SK-N-DZ (cell line): ENCODE results near the gene ATP6V0D1. TPM values are rescaled to one million over a fixed set of nuclear protein-coding genes. Genes with fewer than 3 reads are reported as not detected.
"Not testable (repeated sequence)": the region's sequence is repeated elsewhere in the genome, so short reads cannot be mapped to it uniquely, and the experiment has no call there.

Experiments used
- DNase-seq: peaks from one replicate; pipeline ENCODE4 v3.0.0-alpha.2; 2015; ENCODE audit warnings: low spot score
- polyA plus RNA-seq, 2 experiments: library from polyadenylated mRNA; depleted of rRNA; stranded (reverse); fragments of >200 nt; gene quantifications; 2 replicates each; pipeline ENCODE4 v1.2.3, GENCODE V29; 2014

Gene ATP6V0D1
- polyA plus RNA-seq (2014; cell fraction: cytosol; rRNA removed) = 61.3 and 68.8 TPM in 2 replicates
- polyA plus RNA-seq (2014; cell fraction: nucleus; rRNA removed) = 33.0 and 44.5 TPM in 2 replicates

DNA sequence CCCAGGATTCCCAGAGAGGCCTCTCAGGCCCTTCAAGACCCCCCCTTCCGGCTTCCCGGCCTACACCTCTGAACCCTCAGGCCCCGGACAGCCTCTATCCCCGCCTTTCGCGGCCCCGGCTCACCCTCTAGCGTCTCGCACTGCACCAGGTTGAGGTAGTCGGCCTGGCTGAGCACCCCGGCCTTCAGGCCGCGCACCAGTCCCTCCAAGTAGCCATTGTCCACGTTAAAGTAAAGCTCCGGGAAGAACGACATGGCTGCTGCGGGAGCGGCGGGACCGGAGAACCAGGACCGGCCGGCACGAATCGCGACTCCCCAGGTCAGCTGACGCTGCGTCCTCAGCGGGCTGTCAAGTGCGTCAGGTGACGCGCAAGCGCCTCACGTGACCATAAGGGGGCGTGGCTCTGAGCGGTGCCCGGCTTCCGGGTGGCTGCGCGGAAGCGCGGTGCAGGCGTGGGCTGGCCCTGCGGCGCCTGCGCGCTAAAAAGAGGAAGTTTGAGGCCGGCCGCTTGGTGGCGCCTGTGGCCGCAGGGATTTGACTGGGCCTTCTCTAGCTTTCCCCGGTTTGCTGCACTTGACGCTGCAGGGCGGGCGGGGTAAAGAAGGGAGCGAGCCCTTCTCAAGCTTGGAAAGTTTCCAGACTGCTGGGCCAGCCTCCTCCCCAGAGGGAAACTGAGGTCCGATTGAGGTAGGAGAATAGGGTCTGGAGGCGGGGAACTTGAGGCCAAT is at the start of gene ATP6V0D1:
Gene ATP6V0D1, minus strand, starts transcription at position 325 of the 728 bp plus-strand sequence. Its CDS starts 71 bp downstream, at position 254.
- peak; percentile 96 for DNase-seq

DNA sequence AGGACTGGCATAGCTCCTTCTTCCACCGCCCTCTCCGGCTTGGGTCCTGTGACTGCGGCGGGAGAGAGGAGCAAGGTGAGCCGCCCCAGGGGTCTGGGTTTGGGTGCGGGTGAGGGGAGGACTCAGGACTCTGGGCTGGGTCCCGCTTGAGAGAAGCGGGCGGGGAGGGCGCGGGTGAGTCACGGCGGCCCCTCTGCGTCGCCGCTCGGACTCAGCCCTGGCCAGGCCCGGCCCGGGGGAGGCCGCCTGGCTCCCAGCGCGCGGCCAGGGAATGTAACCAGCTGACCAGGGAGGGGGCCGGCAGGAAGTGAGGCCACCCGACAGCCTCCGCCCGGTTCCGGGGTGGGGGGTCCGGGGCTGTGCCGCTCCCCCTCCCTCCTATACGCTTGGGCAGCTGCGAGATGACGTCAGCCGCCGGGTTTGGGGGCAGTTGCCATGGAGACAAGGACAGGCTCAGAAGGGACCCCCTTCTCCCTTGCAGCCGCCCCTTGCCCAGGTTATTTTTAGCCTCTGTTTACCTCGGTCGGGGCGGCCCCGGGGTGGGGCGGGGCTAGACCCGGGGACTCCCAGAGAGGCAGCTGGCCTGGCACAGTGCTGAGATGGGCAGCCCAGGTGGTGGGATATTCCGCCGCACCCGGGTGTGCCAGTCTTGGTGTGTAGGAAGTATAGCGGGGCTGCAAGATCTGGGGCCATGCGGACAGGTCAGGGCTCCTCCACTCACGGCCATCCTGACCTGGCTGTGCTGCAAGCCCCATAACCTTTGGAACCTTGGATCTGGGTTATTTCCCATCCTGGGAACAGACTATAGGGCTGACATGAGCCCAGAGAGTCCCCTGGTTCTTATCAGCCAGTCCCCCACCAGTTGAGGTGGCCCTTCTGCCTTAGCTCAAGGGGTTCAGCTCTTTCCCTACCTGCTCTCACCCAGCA is 49.3 kb upstream of the ATP6V0D1 start:
- DNase-seq = no peak

DNA sequence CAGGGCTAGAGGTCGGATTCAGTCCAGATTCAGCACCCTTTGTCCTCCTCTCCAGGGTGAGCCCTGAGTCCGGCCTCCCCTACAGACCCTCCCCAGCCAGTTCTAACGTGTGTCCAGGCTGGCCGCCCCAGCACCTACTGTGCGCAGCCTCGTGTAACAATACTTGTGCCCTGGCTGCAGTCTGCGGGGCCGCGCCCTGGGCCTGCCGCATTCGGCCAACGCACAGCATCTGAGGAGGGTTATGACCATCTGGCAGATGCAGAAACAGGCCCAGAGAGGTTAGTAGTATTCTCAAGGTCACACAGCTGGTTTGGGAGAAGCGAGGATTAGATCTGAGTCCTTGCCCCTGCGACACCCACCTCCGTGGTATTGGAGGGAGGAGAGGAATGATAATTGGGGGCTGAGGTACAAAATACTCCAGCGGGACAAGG is 48.6 kb upstream of the ATP6V0D1 start:
- no peak for DNase-seq

GRCh38 chr16:67528870-67529581 is 48.1 kb upstream of the ATP6V0D1 start:
- DNase-seq = no peak

DNA sequence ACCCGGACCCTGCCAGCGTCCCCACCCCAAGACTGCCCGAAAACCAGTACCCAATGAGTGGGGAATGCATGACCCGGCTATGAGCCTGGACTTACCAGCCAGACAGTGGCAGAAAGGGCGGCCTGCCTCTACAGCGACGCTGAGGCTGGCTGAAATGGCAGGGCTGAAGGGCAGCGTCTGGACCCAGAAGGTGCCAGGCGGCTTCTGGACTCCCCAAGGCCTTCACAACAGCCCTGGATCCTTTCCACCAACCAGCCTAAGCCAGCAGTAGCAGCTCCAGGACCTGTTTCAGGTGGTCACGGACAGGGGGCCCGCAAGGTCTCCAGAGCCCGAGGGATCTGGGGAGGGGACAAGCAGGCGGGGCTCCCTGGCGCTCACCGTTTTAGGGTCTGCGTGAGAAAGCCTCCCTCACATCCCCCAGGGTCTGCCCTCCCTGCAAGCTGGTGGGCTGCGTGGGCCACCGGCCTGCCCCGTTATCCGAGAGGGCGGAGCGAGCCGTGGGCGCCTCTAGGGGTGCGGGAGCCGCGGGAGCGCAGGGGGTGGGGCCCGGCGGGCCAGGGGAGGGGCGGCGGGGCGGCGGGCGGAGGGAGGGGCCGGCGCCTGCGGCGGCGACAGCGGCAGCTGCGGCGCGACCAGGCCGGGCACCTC is 47.4 kb upstream of the ATP6V0D1 start, which contains the start of gene RIPOR1:
Gene RIPOR1, plus strand, starts transcription at position 608 of the 648 bp plus-strand sequence. CDS start 9,618 bp downstream, outside the sequence.
- DNase-seq = peak; percentile 52

DNA sequence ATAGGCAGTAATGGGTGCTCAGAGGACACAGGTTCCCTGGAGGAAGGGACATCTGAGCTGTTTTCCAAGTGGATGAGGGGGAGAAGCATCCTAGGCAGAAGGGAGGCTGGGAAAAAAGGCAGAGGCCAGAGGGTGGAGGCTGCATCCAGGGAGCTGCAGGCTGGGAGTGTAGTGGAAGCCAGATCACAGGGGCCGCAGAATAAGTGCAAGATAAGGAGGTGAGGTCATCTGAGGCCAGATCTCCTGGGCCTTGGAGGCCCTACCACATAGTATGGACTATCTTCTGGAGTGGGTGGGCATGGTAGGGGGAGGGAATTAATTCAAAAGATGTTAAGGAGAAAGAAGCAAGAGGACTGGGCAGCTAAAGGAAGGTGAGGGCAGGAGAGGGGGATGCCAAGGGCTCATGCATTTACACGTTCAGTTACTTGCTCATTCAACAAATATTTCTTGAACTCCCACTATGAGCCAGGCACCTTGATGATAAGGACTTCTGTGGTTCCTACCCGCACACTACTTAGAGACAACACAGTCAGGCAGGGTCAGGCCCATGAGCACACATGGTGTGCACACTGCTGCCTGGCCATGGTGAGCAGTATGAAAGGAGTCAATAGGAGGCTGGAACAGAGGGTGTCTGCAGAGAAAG is 45.3 kb upstream of the ATP6V0D1 start:
- DNase-seq = no peak

DNA sequence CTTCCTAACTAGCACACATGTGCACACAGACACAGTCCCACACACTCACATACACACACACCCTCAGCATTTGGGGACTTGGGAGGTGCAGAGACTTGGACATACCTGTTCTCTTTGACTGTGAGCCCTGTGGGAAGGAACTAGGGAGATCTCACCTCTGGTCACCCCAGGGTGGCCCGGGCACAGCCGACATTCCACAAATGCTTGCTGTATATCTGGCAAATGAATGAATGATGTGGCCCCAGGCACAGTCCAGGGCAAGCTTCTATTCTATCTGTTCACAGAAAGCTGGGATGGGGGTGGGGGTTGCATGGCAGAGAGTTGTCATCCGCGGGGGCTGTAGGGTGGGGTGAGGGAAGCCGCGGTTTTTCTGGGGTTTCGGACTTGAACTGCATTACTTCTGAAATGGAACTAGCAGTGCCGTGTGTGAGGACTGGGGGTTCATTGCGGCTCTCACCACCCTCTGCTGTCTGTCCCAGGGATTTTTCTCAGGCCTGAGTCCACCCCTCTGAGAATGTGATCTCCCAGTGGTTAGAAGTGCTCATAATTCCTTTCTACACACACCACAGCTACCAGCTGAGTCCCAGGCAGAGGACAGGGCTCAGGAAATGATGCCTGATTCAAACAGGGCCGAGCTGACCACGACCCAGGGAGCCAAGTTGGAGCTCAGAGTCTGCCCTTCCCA is 44.4 kb upstream of the ATP6V0D1 start:
- no peak for DNase-seq

GRCh38 chr16:67521095-67521804 is 40.3 kb upstream of the ATP6V0D1 start:
- peak; percentile 96 for DNase-seq

- DNase-seq = no peak
These were observed 38.3 kb upstream of the ATP6V0D1 start for GRCh38 chr16:67519242-67519641.

DNA sequence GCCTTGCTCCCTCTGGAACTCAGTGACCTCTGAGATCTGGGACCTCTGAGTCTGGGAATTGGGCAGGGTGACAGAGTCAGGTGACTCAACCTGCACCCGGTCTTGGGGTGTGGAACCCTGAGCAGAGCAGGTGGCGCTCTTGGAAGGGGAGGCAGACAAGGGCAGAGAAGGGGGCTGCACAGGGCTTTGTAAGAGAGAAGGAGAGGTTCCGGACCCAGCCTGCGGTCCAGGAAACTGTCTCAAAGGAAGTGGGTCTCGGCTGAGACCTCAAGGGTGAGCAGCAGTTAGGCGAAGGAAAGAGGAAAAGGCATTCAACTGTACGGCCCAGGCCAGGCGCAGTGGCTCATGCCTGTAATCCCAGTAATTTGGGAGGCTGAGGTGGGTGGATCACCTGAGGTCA is 37.7 kb upstream of the ATP6V0D1 start:
- no peak for DNase-seq

- DNase-seq = no peak
These were observed 36.9 kb upstream of the ATP6V0D1 start for GRCh38 chr16:67517661-67518423.

GRCh38 chr16:67517155-67517445 is 36.1 kb upstream of the ATP6V0D1 start:
- no peak for DNase-seq

DNA sequence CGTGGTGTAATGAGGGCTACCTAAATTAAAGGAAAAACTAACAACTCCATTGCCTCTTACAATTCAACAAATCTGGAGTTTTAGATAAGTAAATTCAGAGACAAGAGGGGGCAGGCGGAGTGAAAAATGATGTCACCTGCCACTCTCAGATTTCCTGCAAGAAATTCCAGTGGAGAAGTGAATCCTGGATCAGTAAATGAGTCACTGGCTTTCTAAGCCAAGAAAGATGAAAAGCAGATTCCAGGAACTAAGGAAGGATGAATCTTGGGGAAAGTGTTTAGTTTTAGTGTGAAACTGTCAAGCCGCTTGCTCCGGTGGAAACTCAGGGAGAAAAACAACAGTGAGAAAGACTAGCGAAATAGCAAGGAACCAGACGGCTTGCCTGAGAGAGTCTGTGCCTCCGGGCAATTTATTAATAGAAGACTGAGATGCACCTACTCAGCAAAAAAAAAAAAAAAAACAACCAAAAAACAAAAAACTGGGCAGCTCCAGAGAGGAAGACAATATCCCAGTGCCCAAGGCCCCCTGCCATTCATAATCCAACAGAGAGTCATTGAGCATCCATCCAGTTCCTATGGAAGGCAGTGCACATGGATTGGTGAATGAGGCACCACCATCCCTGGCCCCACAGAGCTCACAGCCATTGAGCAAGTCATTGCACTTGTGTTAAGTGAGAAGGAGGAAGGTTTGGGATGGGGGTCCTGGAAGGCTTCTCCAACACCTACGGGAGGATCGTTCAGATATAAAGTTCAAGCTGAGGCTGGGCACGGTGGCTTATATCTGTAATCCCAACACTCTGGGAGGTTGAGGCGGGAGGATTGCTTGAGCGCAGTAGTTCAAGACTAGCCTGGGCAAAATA is 35.6 kb upstream of the ATP6V0D1 start:
- no peak for DNase-seq

DNA sequence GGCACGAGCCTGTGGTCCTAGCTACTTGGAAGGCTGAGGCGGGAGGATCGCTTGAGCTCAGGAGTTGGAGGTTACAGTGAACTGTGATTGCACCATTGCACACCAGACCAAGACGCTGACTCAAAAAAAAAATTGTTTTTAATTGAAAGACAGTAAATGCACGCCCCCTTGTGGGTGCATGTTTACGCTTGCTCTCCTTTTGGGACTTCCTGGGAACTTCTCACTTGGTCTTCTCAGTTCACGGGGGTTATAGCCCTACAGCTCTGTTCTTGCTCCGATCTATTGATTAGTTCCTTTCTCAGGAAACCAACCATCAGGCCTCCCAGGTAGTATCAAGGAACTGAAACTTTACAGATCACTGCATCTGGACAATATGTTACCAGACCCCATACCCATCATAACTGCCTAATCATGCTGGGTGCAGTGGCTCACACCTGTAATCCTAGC is 33.4 kb upstream of the ATP6V0D1 start:
- DNase-seq = peak; percentile 87

GRCh38 chr16:67513892-67514291 is 32.9 kb upstream of the ATP6V0D1 start:
- not testable (repeated sequence) for DNase-seq

- DNase-seq = no peak
These were observed 28.1 kb upstream of the ATP6V0D1 start for GRCh38 chr16:67509016-67509415.

DNA sequence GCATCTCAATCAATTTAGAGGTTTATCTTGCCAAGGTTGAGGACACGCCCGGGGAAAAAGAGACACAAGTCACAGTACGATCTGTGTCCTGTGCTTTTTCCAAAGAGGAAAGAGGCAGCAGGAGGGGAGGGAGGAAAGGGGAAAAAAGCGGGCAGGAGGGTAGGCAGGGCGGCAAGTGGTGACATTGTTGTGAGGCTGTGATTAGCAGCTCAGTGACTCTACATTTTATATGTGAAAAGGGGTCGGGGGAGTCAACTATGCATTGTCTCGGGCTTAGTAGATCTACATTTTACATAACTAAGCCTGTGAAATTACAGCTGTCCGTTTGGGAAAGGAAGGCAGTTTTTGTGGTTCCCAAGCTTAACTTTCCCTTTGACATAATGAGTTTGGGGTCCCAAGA is 25.5 kb upstream of the ATP6V0D1 start:
- DNase-seq = no peak
